ENCODE measurements around the gene SLC45A3. TPM values are rescaled to one million over a fixed set of nuclear protein-coding genes. Genes with fewer than 3 reads are reported as not detected.

SLC45A3 gene
- total RNA-seq, 2 experiments from 2014 or later, result 0.55 to 0.56 TPM

DNA sequence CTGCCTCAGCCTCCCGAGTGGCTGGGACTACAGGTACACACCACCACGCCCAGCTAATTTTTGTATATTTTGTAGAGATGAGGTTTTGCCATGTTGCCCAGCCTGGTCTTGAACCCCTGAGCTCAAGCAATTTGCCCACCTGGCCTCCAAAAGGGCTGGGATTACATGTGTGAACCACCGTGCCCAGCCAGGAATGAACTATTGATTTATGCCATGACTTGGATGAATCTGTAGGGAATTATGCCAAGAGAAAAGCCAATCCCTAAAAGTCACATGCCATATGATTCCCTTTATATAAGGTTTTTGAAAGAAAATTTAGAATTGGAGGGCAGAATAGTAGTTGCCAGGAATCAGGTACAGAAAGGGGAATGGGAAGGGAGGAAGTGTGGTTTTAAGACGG, 19.1 kb upstream of the SLC45A3 start:
- Mint-ChIP-seq H3K9me3 (no peaks in the 10 kb centered on the region), H3K27ac (no peak overlapping the region), H3K4me1 (ENCODE audit: low read depth) (no peaks in the 10 kb centered on the region), H3K27me3 (peaks cover 9% of the 10 kb centered on the region), H3K4me3 (no peak overlapping the region), H3K36me3 (peaks cover 3% of the 10 kb centered on the region)
- intact Hi-C loops (cut with micrococcal nuclease), result no loop called here
- ChIA-PET CTCF (no interaction called here), POLR2A (no interaction called here)
- no peak for DNase-seq

DNA sequence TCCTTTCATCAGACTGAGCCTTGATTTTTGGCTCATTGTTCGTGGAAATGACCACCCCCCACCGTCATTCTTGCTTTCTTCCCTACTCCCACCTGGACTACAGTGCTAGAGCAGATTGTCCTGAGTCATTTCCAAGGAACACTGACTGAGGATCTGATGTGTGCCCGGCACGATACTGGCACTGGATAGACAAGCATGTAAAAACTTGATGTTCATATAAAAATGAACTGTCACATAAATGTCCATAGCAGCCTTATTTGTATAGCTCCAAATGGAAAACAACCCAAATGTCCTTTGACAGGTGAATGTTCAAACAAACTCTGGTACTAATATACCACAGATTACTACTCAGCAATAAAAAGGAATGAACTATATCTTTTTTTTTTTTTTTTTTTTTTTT, 18.6 kb upstream of the SLC45A3 start:
- intact Hi-C loops (cut with micrococcal nuclease), result no loop called here
- no peak overlapping the region for H3K4me3 Mint-ChIP-seq
- H3K36me3 Mint-ChIP-seq, result peaks cover 3% of the 10 kb centered on the region
- no peak overlapping the region for H3K27ac Mint-ChIP-seq
- ChIA-PET POLR2A (no interaction called here), CTCF (no interaction called here)
- H3K4me1 Mint-ChIP-seq (ENCODE audit: low read depth), result no peaks in the 10 kb centered on the region
- H3K9me3 Mint-ChIP-seq, result no peaks in the 10 kb centered on the region
- no peak for DNase-seq
- H3K27me3 Mint-ChIP-seq, result peaks cover 9% of the 10 kb centered on the region

DNA sequence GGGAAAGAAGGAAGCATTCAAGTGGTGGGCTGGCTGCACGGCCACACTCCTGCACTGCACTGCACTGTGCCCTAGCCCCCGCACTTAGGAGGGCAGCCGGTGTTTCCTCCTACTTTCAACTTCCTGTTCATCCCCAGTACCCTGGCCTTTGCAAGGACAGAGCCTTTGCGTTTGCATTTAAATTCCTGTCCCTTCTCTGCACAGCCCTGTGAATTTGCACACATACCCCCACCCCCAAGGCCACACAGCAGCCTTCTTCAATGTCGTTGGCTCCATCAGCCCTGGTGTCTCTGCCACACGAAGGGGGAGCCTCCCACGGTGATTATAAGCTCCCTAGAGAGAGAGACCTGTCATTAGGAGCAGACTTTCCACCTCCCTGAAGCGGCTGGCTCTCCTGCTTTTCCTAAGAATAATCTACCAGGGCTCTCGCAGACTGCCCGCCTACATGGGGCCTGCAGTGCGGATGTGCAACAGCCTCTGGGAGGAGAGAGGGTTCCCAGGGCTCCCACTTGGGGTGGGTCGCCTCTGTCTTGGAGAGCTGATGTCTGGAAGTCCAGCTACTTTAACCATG, 13.2 kb upstream of the SLC45A3 start:
- ChIA-PET POLR2A (no interaction called here), CTCF (interaction anchor here (1.0 to 1.5 kb wide), 2 partner anchors 35 to 102 kb away, joined by 3 read pairs; no protein-coding TSS in a partner anchor)
- H3K27ac Mint-ChIP-seq, result no peak overlapping the region
- intact Hi-C loops (cut with micrococcal nuclease), result no loop called here
- H3K27me3 Mint-ChIP-seq, result peaks cover 17% of the 10 kb centered on the region
- no peaks in the 10 kb centered on the region for H3K36me3 Mint-ChIP-seq
- no peak overlapping the region for H3K4me3 Mint-ChIP-seq
- DNase-seq, result no peak
- no peaks in the 10 kb centered on the region for H3K9me3 Mint-ChIP-seq
- no peaks in the 10 kb centered on the region for H3K4me1 Mint-ChIP-seq (ENCODE audit: low read depth)

DNA sequence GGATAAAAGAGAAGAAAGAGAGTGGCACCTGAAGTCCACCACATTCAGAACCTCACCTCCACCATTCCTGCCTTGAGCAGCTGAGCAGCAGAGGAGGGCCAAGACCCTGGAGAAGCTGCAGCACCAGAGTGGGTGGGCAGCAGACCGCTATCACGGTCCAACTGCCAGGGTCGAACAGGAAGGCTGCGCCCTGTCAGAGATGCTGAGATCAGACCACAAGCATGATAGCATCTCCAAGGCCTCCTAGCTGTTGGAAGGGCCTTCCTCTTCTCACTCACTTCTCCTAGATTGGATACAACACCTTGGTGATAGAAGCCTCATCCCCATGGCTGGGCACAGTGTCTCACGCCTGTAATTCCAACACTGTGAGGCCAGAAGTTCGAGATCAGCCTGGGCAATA, 12.1 kb upstream of the SLC45A3 start:
- Mint-ChIP-seq H3K27ac (no peak overlapping the region), H3K9me3 (no peaks in the 10 kb centered on the region), H3K4me3 (no peak overlapping the region), H3K27me3 (peaks cover 14% of the 10 kb centered on the region), H3K4me1 (ENCODE audit: low read depth) (no peaks in the 10 kb centered on the region), H3K36me3 (no peaks in the 10 kb centered on the region)
- DNase-seq, result no peak
- intact Hi-C loops (cut with micrococcal nuclease), result no loop called here
- CTCF ChIA-PET, result interaction anchor here (1.0 kb wide), 1 partner anchor 35 kb away, joined by 5 read pairs; no protein-coding TSS in a partner anchor
- POLR2A ChIA-PET, result no interaction called here

DNA sequence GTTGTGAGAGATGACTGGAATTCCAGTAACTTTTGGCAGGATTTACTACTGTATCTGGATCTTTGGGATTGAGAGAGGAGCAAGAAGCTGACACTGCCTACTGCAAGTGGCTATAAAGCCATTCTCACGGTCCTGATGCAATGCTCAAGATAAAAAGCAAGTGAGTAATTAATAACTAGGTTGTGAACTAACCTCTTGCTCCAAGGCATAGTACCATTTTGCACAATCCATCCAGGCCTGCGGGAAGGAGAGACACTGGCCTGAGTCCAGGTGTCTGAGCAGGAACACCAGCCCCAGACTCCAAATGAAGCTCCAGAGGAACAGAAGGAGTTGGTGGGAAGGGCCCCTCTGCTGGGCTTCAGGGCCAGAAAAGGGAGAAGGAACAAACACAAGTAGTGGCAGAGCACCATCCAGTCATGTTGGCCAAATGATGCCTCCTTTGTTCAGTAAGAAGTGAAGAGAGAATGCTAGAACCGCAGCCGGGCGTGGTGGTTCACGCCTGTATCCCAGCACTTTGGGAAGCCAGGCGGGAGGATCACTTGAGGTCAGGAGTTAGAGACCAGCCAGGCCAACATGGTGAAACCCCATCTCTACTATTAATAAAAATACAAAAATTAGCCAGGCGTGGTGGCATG, 9.9 kb upstream of the SLC45A3 start:
- Mint-ChIP-seq H3K4me3 (no peak overlapping the region), H3K9me3 (no peaks in the 10 kb centered on the region), H3K36me3 (no peaks in the 10 kb centered on the region), H3K4me1 (ENCODE audit: low read depth) (no peaks in the 10 kb centered on the region), H3K27me3 (peaks cover 7% of the 10 kb centered on the region), H3K27ac (no peak overlapping the region)
- CTCF ChIA-PET, result interaction anchor here (0.7 to 3.8 kb wide), 2 partner anchors 32 to 96 kb away, joined by 3 to 18 read pairs; no protein-coding TSS in a partner anchor
- no peak for DNase-seq
- intact Hi-C loops (cut with micrococcal nuclease), result no loop called here
- POLR2A ChIA-PET, result no interaction called here

DNA sequence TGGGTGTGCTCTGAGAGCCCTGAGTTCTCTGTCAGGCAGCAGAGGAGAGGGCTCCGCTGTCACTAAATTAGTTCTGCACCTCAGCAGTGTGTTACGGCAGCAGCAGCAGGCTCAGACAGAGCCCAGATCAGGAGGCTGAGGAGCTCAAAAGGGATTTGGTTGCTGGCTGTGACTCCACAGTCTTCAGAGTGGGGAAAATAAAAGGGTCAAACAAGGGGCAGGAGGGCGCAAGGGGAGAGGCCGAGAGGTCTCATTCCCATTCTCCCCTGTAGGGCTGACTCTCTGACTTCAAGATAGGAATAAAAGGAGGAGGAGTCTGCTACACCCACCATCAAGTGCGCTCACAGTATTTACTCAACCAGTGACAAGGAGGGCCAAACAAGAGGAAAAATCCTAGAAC, 9.2 kb upstream of the SLC45A3 start:
- intact Hi-C loops (cut with micrococcal nuclease), result no loop called here
- ChIA-PET CTCF (interaction anchor here (1.3 to 3.8 kb wide), 3 partner anchors 21 to 32 kb away, joined by 3 to 18 read pairs (median 6); no protein-coding TSS in a partner anchor), POLR2A (interaction anchor here (1.0 kb wide), 1 partner anchor 12 kb away, joined by 4 read pairs; no protein-coding TSS in a partner anchor)
- no peaks in the 10 kb centered on the region for H3K9me3 Mint-ChIP-seq
- H3K36me3 Mint-ChIP-seq, result no peaks in the 10 kb centered on the region
- no peaks in the 10 kb centered on the region for H3K4me1 Mint-ChIP-seq (ENCODE audit: low read depth)
- DNase-seq, result no peak
- H3K27ac Mint-ChIP-seq, result no peak overlapping the region
- H3K4me3 Mint-ChIP-seq, result no peak overlapping the region
- peaks cover 7% of the 10 kb centered on the region for H3K27me3 Mint-ChIP-seq

DNA sequence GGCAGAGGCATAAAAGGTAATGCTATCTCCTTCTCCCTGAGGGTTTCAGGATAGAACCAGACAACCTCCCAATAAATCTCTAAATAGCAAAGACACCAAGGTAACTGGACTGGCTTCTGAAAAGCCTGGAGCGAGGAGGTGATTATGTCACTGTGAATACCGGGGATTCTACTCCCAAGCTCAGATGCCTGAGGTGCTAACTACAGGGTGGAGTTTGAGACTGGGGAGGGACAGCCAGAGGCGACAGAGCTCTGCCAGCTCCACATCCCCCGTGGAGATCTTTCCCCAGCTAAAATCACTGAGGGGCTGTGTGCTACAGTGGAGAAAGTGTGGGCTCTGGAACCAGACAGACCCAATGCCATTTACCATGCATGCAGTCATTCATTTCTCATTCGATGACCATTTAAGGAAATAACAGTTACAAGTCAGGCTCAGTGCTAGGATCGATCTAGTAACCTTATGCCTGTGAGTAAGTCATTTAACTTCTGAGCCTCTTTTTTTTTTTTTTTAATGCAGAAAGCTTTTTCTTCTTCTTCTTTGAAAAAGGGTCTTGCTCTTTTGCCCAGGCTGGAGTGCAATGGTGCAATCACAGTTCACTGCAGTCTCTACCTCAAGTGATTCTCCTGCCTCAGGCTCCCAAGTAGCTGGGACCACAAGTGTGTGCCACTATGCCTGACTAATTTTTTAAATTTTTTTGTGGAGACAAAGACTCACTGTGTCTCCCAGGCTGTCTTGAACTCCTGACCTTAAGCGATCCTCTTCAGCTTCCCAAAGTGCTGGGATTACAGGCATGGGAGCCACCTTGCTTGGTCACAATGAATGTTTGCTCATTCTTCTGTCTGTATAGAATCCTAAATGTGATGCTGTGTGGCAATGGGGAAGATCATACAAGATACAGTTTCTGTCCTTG, 8.1 kb upstream of the SLC45A3 start:
- Mint-ChIP-seq H3K4me1 (ENCODE audit: low read depth) (no peaks in the 10 kb centered on the region), H3K36me3 (no peaks in the 10 kb centered on the region), H3K27me3 (peaks cover 7% of the 10 kb centered on the region), H3K9me3 (no peaks in the 10 kb centered on the region), H3K4me3 (no peak overlapping the region), H3K27ac (no peak overlapping the region)
- DNase-seq, result no peak
- ChIA-PET POLR2A (interaction anchor here (1.0 kb wide), 1 partner anchor 11 kb away, joined by 4 read pairs; no protein-coding TSS in a partner anchor), CTCF (interaction anchor here (0.8 to 3.8 kb wide), 5 partner anchors 21 to 289 kb away, joined by 3 to 18 read pairs (median 3); no protein-coding TSS in a partner anchor)
- intact Hi-C loops (cut with micrococcal nuclease), result no loop called here

DNA sequence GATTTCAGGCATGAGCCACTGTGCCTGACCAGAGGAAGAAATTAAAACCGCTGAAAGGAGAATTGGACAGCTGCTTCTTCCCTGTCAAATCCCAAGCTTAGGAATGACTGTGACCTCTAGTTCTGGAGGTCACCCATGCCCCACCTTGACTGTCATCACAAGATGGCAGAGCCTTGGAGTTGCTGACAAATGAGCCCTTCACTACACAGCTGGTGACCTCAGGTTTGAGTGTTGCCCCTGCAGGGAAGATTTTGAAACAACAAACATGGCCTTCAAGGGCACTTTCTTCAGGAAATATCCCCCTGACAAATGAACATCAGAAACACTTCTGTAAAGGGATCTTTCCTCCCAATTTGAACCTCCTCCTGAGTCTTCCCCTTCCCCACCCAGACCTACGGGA, 6.9 kb upstream of the SLC45A3 start:
- H3K27ac Mint-ChIP-seq, result no peak overlapping the region
- CTCF ChIA-PET, result interaction anchor here (3.8 kb wide), 1 partner anchor 29 kb away, joined by 18 read pairs; no protein-coding TSS in a partner anchor
- H3K36me3 Mint-ChIP-seq, result no peaks in the 10 kb centered on the region
- intact Hi-C loops (cut with micrococcal nuclease), result no loop called here
- POLR2A ChIA-PET, result no interaction called here
- H3K27me3 Mint-ChIP-seq, result peaks cover 7% of the 10 kb centered on the region
- no peaks in the 10 kb centered on the region for H3K4me1 Mint-ChIP-seq (ENCODE audit: low read depth)
- no peak for DNase-seq
- no peak overlapping the region for H3K4me3 Mint-ChIP-seq
- H3K9me3 Mint-ChIP-seq, result no peaks in the 10 kb centered on the region

DNA sequence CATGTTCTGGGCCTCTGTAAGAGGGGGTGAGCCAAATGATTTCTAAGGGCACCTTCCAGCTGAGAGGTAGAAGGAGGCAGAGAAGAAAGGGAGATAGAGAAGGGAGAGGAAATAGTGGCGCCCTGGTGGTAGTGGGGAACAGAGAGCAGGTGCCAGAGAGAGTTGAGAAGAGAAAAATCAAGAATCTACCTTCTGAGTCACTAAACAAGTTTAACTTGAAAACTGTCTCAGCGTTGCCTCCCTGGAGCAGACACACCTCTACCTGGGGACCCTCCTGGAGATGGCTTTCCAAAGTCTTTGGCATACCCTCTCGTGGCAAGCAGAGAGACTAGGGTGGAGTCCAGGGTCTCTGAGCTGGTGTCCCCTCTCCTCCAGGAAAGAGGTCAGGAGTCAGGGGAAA, 1.1 kb upstream of the SLC45A3 start:
- Mint-ChIP-seq H3K27me3 (peaks cover 13% of the 10 kb centered on the region), H3K36me3 (no peaks in the 10 kb centered on the region), H3K4me3 (peak overlapping the region; percentile 60), H3K9me3 (no peaks in the 10 kb centered on the region), H3K27ac (no peak overlapping the region), H3K4me1 (ENCODE audit: low read depth) (peaks cover 10% of the 10 kb centered on the region)
- no peak for DNase-seq
- CTCF ChIA-PET, result interaction anchor here (1.7 to 8.7 kb wide), 3 partner anchors 22 to 90 kb away, joined by 5 to 84 read pairs (median 20); partner anchors contain the start of gene ELK4
- intact Hi-C loops (cut with micrococcal nuclease), result no loop called here
- POLR2A ChIA-PET, result no interaction called here

DNA sequence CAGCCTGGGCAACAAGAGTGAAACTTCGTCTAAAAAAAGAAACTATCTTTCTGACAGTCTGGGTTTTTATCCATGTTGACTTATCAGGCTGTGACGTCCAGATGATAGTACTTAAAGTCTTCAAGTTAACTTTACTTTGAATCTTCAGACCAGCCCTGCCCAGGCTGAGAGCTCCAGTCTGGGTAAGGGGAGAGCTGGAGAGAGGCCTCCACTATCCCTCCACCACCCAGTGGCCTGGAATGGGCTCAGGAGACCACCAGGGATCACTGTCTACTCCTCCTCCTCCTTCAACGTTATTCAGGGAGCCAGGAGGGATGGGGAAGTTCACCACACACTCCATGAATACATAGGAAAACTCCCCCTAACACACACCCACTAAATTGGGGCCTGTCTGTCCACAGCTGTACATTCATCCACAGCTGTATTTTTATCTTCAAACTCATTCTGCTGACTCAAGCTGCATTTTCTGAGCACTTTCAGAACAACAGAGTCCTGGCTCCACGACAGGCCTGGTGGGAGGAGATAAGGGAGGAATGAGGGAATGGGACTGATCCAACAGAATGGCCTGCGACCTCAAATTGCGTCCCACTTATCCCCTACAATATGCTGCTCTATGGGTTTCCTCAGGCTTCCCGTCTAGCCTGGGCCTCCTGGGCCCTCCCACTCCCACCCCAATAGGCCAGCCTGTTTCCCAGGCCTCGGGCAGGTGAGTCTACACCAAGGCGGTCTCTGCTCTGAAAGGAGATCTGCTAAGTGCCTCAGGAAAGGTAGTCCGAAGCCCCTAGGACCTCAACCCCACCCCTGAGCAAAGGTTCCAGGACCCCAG, 1.8 kb downstream of the SLC45A3 start:
- Mint-ChIP-seq H3K36me3 (no peaks in the 10 kb centered on the region), H3K27me3 (peaks cover 13% of the 10 kb centered on the region), H3K4me1 (ENCODE audit: low read depth) (peaks cover 10% of the 10 kb centered on the region), H3K27ac (no peak overlapping the region), H3K4me3 (peak overlapping the region; percentile 72), H3K9me3 (no peaks in the 10 kb centered on the region)
- intact Hi-C loops (cut with micrococcal nuclease), result no loop called here
- ChIA-PET CTCF (interaction anchor here (2.2 to 8.7 kb wide), 3 partner anchors 19 to 299 kb away, joined by 6 to 84 read pairs (median 20); no protein-coding TSS in a partner anchor), POLR2A (interaction anchor here (1.3 kb wide), 1 partner anchor 11 kb away, joined by 4 read pairs; no protein-coding TSS in a partner anchor)
- DNase-seq, result no peak

DNA sequence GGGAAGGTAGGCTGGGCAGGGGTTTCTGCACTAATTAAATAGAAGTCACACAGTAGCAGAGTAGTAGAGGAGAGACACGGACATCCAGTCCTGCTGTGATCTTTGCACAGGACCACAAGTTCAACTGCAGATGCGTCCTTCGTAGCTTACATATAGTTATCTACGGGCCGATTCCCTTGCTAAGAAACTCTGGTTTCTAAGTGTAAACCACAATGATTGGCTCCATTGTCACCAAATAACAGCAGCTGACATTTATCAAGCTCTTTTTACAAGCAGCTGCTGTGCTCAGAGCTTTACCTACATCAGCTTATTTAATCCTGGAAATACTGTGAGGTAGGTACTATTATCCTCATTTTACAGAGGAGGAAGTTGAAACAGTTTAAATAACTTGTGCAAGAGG, 3.1 kb downstream of the SLC45A3 start:
- no peak for DNase-seq
- Mint-ChIP-seq H3K27me3 (peaks cover 14% of the 10 kb centered on the region), H3K4me3 (no peak overlapping the region), H3K9me3 (no peaks in the 10 kb centered on the region), H3K4me1 (ENCODE audit: low read depth) (peaks cover 10% of the 10 kb centered on the region), H3K27ac (no peak overlapping the region), H3K36me3 (no peaks in the 10 kb centered on the region)
- ChIA-PET POLR2A (interaction anchor here (1.3 kb wide), 1 partner anchor 12 kb away, joined by 4 read pairs; no protein-coding TSS in a partner anchor), CTCF (interaction anchor here (0.7 to 8.7 kb wide), 4 partner anchors 18 to 300 kb away, joined by 3 to 84 read pairs (median 13); no protein-coding TSS in a partner anchor)
- intact Hi-C loops (cut with micrococcal nuclease), result no loop called here
